H1 (cell line): ENCODE data around the gene KCNMA1. TPM values are rescaled to one million over a fixed set of nuclear protein-coding genes. Genes with fewer than 3 reads are reported as not detected.

Experiments
- CTCF ChIA-PET: fragments of 300-600 bp; sonication (Branson Sonifier 250); formaldehyde crosslinking; loops from one replicate; lab custom pipeline; 2021; ENCODE audit not compliant: partially characterized antibody; lab: Charles Lee
- POLR2A ChIA-PET: fragments of 300-600 bp; sonication (Branson Sonifier 250); formaldehyde crosslinking; loops from one replicate; lab custom pipeline; 2021; ENCODE audit warnings: inconsistent platforms; ENCODE audit not compliant: partially characterized antibody; lab: Charles Lee
- DNase-seq, 2 experiments: peaks; one replicate each; pipeline versions ENCODE4 v3.0.0 to v3.0.0-alpha.2; 2010 to 2022; ENCODE audit warnings: low spot score in 2 of 2, low read depth in 1 of 2, mixed read lengths in 1 of 2
- FAIRE-seq: peaks from 2 replicates; lab custom pipeline; 2011; peaks lifted over from hg19 to GRCh38; lab: Jason Lieb, UNC
- H2AFZ ChIP-seq: 2 replicates; pipeline ENCODE4 v1.8.1; 2012; ENCODE audit warnings: low read length, inconsistent platforms
- H2AK5ac ChIP-seq: 2 replicates; pipeline ENCODE4 v1.6.1; 2013; ENCODE audit warnings: low read depth, low read length
- H2BK120ac ChIP-seq: replicated peaks from 2 replicates; pipeline ENCODE3; 2013; ENCODE audit warnings: low read depth, low read length, inconsistent platforms
- H2BK12ac ChIP-seq: 2 replicates; pipeline ENCODE4 v1.6.1; 2013; ENCODE audit warnings: low read depth, low read length
- H2BK15ac ChIP-seq: 2 replicates; pipeline ENCODE4 v1.6.1; 2013; ENCODE audit warnings: low read length
- H2BK20ac ChIP-seq: 2 replicates; pipeline ENCODE4 v1.6.1; 2013; ENCODE audit warnings: low read length
- H2BK5ac ChIP-seq: 2 replicates; pipeline ENCODE4 v1.6.1; 2013; ENCODE audit warnings: low read depth, low read length
- H3K14ac ChIP-seq: 2 replicates; pipeline ENCODE4 v1.6.1; 2013; ENCODE audit warnings: inconsistent platforms; ENCODE audit not compliant: insufficient read length
- H3K18ac ChIP-seq: 2 replicates; pipeline ENCODE4 v1.6.1; 2013; ENCODE audit warnings: low read length; ENCODE audit errors: extremely low read depth
- H3K23ac ChIP-seq: 2 replicates; pipeline ENCODE4 v1.6.1; 2013; ENCODE audit warnings: inconsistent platforms; ENCODE audit not compliant: insufficient read length
- H3K23me2 ChIP-seq: 2 replicates; pipeline ENCODE4 v1.6.1; 2013; ENCODE audit warnings: low read depth, low read length
- H3K27ac ChIP-seq: 2 replicates; pipeline ENCODE4 v1.6.1; 2011; ENCODE audit warnings: low read depth, low read length, inconsistent platforms
- H3K27me3 ChIP-seq, 4 experiments: replicated peaks in 1 of 4; 1 replicate in 1 of 4; 2 replicates in 3 of 4; pipeline versions ENCODE4 v1.6.1 to v1.8.1; 2011 to 2013; ENCODE audit warnings: low read length in 3 of 4, mild to moderate bottlenecking in 3 of 4, inconsistent platforms in 2 of 4, mixed read lengths in 2 of 4, moderate library complexity in 1 of 4; ENCODE audit not compliant: control insufficient read depth in 3 of 4, insufficient read depth in 3 of 4; ENCODE audit errors: extremely low read depth in 1 of 4
- H3K36me3 ChIP-seq, 4 experiments: 2 replicates each; pipeline versions ENCODE4 v1.6.1 to v1.8.1; 2011 to 2013; ENCODE audit warnings: mild to moderate bottlenecking in 4 of 4, low read length in 3 of 4, moderate library complexity in 2 of 4, control low read depth in 1 of 4, inconsistent platforms in 1 of 4; ENCODE audit not compliant: insufficient read depth in 4 of 4, control insufficient read depth in 2 of 4
- H3K4ac ChIP-seq: replicated peaks from 2 replicates; pipeline ENCODE3; 2013; ENCODE audit warnings: low read length, low read depth, mixed read lengths, inconsistent platforms; ENCODE audit not compliant: insufficient read length
- H3K4me1 ChIP-seq, 4 experiments: replicated peaks in 1 of 4; 1 replicate in 1 of 4; 2 replicates in 3 of 4; pipeline versions ENCODE4 v1.6.1 to v1.8.1; 2011 to 2013; ENCODE audit warnings: low read length in 3 of 4, inconsistent platforms in 2 of 4, mixed read lengths in 1 of 4; ENCODE audit not compliant: insufficient read depth in 4 of 4, control insufficient read depth in 3 of 4
- H3K4me2 ChIP-seq, 2 experiments: 2 replicates each; pipeline versions ENCODE4 v1.6.1 to v1.8.1; 2011 to 2013; ENCODE audit warnings: low read depth in 2 of 2, low read length in 2 of 2, control low read depth in 1 of 2, inconsistent platforms in 1 of 2, mild to moderate bottlenecking in 1 of 2; ENCODE audit not compliant: insufficient read depth in 1 of 2
- H3K4me3 ChIP-seq, 4 experiments: fragments of 200-600, 300-600 bp in 1 of 4; sonication (generic), shearing (Covaris generic), sonication (Bioruptor Twin) in 1 of 4; 2 replicates each; pipeline versions ENCODE4 v1.5.1 to v1.8.1; 2011 to 2016; ENCODE audit warnings: low read length in 4 of 4, low read depth in 3 of 4, control low read depth in 2 of 4, inconsistent platforms in 2 of 4, mild to moderate bottlenecking in 2 of 4, mixed read lengths in 1 of 4, moderate library complexity in 1 of 4; ENCODE audit not compliant: insufficient read depth in 2 of 4; ENCODE audit errors: extremely low read depth in 1 of 4
- H3K56ac ChIP-seq: replicated peaks from 2 replicates; pipeline ENCODE3; 2013; ENCODE audit warnings: low read depth, mild to moderate bottlenecking, mixed read lengths, low read length, inconsistent platforms; ENCODE audit not compliant: insufficient read length
- H3K79me1 ChIP-seq: 2 replicates; pipeline ENCODE4 v1.6.1; 2013; ENCODE audit warnings: low read depth, low read length, control low read depth
- H3K79me2 ChIP-seq, 2 experiments: 2 replicates each; pipeline versions ENCODE4 v1.6.1 to v1.8.1; 2012 to 2013; ENCODE audit warnings: low read length in 2 of 2, mild to moderate bottlenecking in 2 of 2, inconsistent platforms in 1 of 2; ENCODE audit not compliant: insufficient read depth in 2 of 2, control insufficient read depth in 1 of 2
- H3K9ac ChIP-seq, 4 experiments: replicated peaks in 1 of 4; 1 replicate in 1 of 4; 2 replicates in 3 of 4; pipeline versions ENCODE4 v1.6.1 to v1.8.1; 2011 to 2013; ENCODE audit warnings: low read depth in 3 of 4, low read length in 3 of 4, control low read depth in 2 of 4, mild to moderate bottlenecking in 2 of 4, moderate library complexity in 2 of 4, inconsistent platforms in 1 of 4; ENCODE audit errors: extremely low read depth in 1 of 4
- H3K9me3 ChIP-seq, 2 experiments: 2 replicates each; pipeline versions ENCODE4 v1.6.1 to v1.8.1; 2012 to 2013; ENCODE audit warnings: mild to moderate bottlenecking in 2 of 2, moderate library complexity in 2 of 2, control low read depth in 1 of 2, inconsistent platforms in 1 of 2, low read depth in 1 of 2, low read length in 1 of 2, mixed read lengths in 1 of 2; ENCODE audit not compliant: insufficient read depth in 2 of 2
- H4K20me1 ChIP-seq, 2 experiments: replicated peaks in 1 of 2; 2 replicates each; pipeline versions ENCODE3 to v1.8.1; 2011 to 2013; ENCODE audit warnings: inconsistent platforms in 2 of 2, low read length in 2 of 2, mild to moderate bottlenecking in 1 of 2; ENCODE audit not compliant: insufficient read depth in 2 of 2, control insufficient read depth in 1 of 2
- H4K5ac ChIP-seq: 2 replicates; pipeline ENCODE4 v1.6.1; 2013; ENCODE audit warnings: low read length, low read depth, mixed read lengths, inconsistent platforms; ENCODE audit not compliant: insufficient read length
- H4K8ac ChIP-seq: 2 replicates; pipeline ENCODE4 v1.8.0; 2013; ENCODE audit warnings: mild to moderate bottlenecking, moderate library complexity, low read length, inconsistent platforms; ENCODE audit not compliant: insufficient read depth; ENCODE audit errors: extremely low read depth
- H4K91ac ChIP-seq: replicated peaks from 2 replicates; pipeline ENCODE3; 2013; ENCODE audit warnings: low read length, mixed read lengths, inconsistent platforms; ENCODE audit not compliant: insufficient read length
- JUND ChIP-seq: IDR thresholded peaks from 2 replicates; pipeline ENCODE4 v1.6.1; 2011; ENCODE audit warnings: mild to moderate bottlenecking, improper control_type of control experiment, low read length
- RAD21 ChIP-seq, 2 experiments: IDR thresholded peaks in 1 of 2; conservative IDR thresholded peaks in 1 of 2; 2 replicates each; pipeline ENCODE4 v1.6.1; 2011; ENCODE audit warnings: low read depth in 2 of 2, low read length in 2 of 2, improper control_type of control experiment in 1 of 2, inconsistent platforms in 1 of 2, mild to moderate bottlenecking in 1 of 2, moderate library complexity in 1 of 2
- RFX5 ChIP-seq: IDR thresholded peaks from 2 replicates; pipeline ENCODE4 v1.6.1; 2011; ENCODE audit warnings: low read depth, low read length, improper control_type of control experiment, borderline replicate concordance
- SP2 ChIP-seq: IDR thresholded peaks from 2 replicates; pipeline ENCODE4 v1.6.1; 2012; ENCODE audit warnings: mild to moderate bottlenecking, low read length, inconsistent platforms
- polyA plus RNA-seq, 7 experiments: library from polyadenylated mRNA; depleted of rRNA in 3 of 7; stranded (reverse) in 5 of 7; unstranded in 2 of 7; fragments of >200 nt in 5 of 7; fragments of 200-250 nt in 2 of 7; gene quantifications; 1 replicate in 5 of 7; 2 replicates in 1 of 7; 4 replicates in 1 of 7; pipeline versions ENCODE4 v1.2.1 to v1.2.3, GENCODE V29; 2011 to 2013; ENCODE audit warnings: missing spikeins in 2 of 7, mixed read lengths in 2 of 7
- total RNA-seq: library from RNA; stranded (reverse); fragmentation: NEBNext Ultra II Directional; extraction: Animal tissue kit (Norgen Biotek cat#: 25700); gene quantifications from 2 replicates; pipeline ENCODE4 v1.2.1, GENCODE V29; 2021

The KCNMA1 gene
- total and polyA plus RNA-seq, 2 of the 8 experiments (the other 6 are each of a cell fraction or from before 2014, with no cell fraction given), result 10.2 to 11.1 TPM

DNA sequence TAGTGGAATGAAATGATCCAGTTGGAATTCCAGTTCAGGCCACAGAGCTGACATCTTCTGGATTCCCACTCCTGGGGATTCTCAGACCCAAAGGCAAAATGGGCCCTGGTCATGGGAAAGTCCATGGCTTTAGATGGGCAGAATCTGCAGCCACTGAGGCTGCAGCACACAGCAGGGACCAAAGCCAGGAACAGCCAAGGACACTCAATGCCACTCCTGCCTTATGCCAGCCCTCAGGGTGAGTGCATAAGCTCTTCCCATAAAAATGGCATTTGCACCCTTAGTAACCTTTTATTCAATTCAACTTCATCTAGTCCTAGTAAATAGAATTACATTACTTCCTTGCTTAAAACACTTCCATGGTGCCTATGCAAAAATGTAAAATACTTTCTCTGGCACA is 274.4 kb downstream of the KCNMA1 start:
- no peak overlapping the region for H2BK120ac ChIP-seq
- H3K56ac ChIP-seq, result no peak overlapping the region
- H4K8ac ChIP-seq, result no peak overlapping the region
- H2BK20ac ChIP-seq, result no peak overlapping the region
- H4K5ac ChIP-seq, result no peak overlapping the region
- H3K4me3 ChIP-seq, result no peak overlapping the region
- no peak overlapping the region for H3K27ac ChIP-seq
- H3K9me3 ChIP-seq, result no peaks in the 10 kb centered on the region; a peak in 1 of 4 replicates
- H3K79me2 ChIP-seq, result no peaks in the 10 kb centered on the region
- POLR2A ChIA-PET, result no interaction called here
- no peak overlapping the region for H2BK5ac ChIP-seq
- H3K36me3 ChIP-seq, result no peaks in the 10 kb centered on the region
- H2BK12ac ChIP-seq, result no peak overlapping the region
- no peak for TF ChIP-seq JUND
- no peak for TF ChIP-seq RAD21 (IDR thresholded peaks at IDR 0.05 in 1 of 2, conservative IDR thresholded peaks at IDR 0.05 in 1 of 2; ENCODE audit: low read depth in 2 of 2, low read length in 2 of 2)
- no peak for TF ChIP-seq RFX5
- no peak for TF ChIP-seq SP2
- TF ChIP-seq, all 59 proteins: peak for 0
- Histone ChIP-seq H3K23me2 (no peaks in the 10 kb centered on the region; the same call in 1 of the 2 replicates), H3K79me1 (no peaks in the 10 kb centered on the region), H3K18ac (no peak overlapping the region), H4K91ac (no peak overlapping the region), H3K9ac (no peak overlapping the region), H3K4me1 (peaks cover 0 to 2% (median 0%) of the 10 kb centered on the region in 4 experiments; a peak in 2 of 7 replicates), H3K27me3 (no peaks in the 10 kb centered on the region), H4K20me1 (no peaks in the 10 kb centered on the region), H2AK5ac (no peak overlapping the region), H3K14ac (no peak overlapping the region), H3K23ac (no peak overlapping the region), H3K4me2 (no peak overlapping the region), H2BK15ac (no peak overlapping the region), H3K4ac (no peak overlapping the region), H2AFZ (no peak overlapping the region)
- no peak for DNase-seq
- no peak for FAIRE-seq
- CTCF ChIA-PET, result interaction anchor here (0.8 to 1.2 kb wide), 4 partner anchors 11 to 131 kb away, joined by 3 to 5 read pairs (median 3); no protein-coding TSS in a partner anchor
